HuH-7 (cell line): Measurements from ENCODE around the gene LRCOL1.

ENCODE experiments used
- DNase-seq: peaks from one replicate; pipeline ENCODE4 v3.0.0; 2011; ENCODE audit warnings: low spot score

Gene LRCOL1

DNA sequence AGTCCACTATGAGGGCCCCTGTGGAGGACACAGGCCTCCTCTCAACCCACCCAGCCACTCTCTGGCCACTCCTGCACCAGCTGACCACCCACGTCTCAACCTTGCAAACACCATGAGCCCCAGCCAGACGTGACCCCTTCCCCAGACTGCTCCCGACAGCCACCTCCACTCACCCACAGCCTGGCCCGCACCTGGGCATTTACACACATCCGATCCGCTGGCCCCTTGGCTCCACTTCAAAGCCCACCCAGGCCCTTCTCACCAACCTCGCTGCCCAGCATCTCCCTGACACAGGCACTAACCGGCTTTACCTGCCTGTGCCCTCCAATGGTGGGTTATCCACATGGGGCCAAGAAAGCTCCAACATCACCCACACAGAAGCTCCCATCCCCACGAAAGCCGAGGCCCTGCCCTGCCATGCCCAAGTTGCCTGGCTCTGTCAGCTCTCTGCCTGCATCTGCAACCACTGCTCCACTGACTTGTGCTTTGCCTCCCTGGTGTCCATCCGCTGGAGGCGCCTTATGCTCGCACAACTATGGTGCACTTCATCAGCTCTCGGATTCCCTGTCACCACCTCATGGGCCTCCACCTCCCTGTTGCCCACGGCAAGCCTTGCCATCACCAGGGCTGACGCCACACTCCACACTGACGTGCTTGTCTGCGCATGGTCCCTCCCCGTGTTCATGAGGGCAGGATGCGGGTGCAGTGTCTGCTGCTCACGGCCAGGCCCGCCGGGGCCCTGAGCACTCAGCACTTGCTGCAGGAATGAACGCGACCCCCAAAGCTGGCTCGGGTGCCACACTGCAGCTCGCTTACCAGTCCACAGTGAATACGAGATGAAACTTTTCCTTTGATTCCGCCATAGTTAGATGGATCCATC lies 24.9 kb upstream of the LRCOL1 start:
- no peak for DNase-seq

DNA sequence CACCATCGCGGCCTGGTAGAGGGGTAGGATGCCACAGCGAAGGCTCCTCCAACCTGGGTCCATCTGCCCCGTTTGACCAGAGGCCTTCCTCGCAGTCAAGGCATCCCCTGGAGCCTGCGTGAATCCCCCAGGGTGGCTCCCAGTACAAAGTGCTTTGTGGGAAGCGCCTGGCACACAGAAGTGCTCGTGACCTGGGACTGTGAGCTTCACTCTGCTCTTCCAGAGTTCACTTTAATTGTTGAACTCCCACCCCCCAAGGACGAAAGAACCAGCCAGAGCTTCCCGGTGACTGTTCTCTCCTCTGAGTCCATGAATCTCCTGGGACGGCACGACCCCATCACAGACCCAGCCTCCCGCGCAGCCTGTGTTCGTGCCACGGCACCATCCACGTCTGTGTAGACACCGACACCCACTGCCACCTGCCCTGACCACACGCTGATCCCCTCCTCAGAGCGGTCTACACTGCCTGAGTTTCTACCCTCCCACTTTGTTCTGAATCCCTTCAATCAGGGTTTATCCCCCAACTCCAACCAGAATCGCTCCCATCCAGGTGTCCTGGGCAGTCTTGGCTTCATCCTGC lies 24.1 kb upstream of the LRCOL1 start:
- DNase-seq = no peak

DNA sequence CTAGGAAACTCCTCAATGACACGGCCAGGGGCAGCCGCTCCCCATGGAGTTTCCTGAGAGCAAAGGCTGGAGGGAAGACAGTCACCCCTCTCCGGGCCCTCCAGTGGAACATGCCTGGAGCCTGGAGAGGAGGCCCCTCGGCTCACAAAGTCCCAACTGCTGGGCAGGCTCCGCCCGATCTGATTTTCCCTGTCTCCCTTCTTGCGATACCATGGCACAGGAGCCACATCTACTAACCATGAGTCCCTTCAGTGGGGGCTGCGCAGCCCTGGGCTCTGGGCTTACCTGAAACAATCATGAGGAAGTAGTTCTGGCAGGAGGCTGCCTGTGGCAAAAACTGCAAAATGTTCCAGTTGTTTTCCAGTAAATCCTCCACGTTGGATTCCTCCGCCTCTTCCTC lies 23.5 kb upstream of the LRCOL1 start:
- DNase-seq = no peak

DNA sequence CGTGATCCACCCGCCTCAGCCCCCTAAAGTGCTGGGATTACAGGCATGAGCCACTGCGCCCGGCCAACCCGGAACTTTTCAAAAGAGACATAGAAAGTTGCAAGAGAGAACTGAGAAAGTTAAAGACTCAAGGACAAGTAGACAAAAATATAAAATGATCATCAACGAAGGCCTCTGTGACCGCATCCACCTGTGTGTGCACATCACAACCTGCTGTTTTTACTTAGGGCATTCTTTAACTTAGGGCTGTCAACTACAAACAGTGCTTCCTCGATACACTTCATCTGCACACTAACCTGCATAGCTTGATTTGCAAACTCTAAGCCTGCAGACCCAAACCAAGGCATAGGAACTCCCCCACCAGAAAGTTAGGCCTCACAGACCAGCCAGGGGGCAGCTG lies 23.0 kb upstream of the LRCOL1 start:
- DNase-seq = no peak

DNA sequence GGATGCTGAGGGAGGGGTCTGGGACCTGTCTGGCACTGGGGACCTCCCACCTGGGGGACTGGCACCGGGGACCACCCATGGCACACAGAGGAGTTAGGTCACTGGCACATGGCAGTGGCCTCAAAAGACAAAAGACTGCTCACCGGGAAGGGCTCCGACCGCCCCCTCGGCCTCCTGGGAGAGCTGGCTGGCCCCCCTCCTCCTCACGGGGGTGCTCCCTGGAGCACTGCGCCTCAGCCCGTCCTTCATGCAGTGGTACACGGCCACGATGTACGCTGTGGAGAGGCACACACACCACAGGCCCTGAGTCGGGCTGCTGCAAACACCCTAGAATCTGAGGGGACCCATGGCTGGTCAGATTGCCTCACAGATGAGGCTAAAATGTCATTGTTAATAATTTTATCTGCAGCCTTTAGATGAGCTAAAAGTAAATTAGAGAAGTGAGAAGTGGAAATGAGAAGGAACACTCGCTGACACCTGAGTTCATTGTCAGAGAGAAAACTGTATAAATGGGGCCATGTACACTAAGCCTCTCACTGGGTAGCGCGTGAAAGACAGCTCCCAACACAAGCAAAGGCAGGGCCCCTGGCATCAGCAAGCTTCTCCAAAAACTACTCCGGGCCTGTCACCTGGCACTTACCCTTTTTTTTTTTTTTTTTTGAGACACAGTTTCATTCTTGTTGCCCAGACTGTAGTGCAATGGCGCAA lies 22.3 kb upstream of the LRCOL1 start:
- no peak for DNase-seq

DNA sequence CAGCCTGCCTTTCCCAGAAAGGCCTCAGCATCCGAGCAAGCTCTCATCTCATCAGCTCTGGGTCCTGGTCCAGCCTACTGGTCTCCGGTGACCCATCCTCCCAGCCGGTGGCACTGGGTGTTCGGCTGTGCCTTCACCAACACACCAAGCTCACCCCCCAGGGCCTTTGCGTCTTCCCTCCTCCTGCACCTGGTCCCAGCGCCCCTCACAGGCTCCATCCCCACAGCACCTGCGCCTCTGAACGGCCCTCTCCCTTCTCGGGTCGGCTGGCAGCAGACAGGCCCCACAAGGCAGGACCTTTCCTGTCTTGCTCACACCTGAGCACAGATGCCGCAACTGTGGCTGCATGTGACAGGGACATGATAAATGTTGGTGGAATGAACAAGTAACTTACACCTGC lies 21.3 kb upstream of the LRCOL1 start:
- DNase-seq = no peak

DNA sequence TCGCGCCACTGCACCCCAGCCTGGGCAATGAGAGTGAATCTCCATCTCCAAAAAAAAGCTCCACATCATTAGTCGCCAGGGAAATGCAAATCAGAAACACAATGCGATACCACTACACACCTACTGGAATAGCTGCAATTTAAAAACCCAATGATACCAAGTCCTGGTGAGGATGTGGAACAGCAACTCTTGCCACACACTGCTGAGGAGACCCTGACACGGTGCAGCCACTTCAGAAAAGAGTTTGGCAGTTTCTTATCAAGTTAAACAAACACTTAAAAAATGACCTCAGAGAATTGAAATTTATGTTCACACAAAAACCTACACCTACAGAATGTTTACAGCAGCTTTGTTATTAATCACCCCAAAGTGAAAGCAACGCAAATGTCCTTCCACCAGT lies 20.3 kb upstream of the LRCOL1 start:
- DNase-seq = no peak

DNA sequence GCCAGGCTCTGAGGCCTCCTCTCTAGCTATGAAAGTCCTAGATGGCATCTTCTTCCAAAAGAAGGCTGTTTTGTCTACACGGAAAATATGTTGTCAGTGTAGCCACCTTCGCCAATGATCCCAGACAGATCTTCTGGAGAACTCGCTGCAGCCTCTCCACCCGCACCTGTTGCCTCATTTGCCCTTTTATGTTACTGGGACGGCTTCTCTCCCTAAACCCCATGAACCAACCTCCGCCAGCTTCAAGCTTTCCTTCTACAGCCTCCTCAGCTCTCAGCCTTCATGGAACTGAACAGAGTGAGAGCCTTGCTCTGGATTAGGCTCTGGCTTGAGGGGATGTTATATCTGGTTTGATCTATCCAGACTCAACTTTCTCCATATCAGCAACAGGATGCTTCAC lies 18.9 kb upstream of the LRCOL1 start:
- DNase-seq = no peak

DNA sequence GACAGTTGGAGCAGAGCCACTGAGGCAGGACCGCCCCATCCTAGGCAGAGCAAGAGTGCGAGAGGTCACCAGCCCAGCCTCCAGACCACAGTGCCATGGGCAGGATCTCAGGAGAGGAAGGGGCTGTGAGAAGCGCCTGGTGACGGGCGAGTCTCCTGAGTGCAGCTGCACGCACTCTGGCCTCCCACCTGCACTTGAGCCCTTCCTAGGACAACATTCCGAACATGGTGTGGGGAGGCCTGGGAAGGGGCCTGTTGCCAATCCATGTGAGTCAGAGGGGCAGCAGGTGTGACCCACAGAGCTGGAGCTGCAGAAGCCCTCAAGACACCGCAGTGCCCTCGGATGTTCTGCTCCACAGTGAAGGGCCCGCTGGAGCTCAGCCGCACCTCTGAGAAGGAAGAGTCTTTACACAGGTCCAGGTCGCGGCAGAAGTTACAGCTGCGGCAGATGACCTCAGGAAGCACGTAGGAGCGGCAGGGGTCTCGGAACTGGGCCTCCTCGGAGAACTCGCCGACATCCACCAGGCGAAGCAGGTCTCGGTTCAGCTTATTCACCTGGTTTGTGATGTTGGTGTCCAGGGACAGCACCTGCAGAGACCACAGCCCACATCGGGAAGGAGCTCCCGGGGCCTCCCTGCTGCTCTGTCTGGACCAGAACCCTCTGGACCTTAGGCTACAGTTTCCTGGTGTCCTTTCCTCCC lies 15.5 kb upstream of the LRCOL1 start:
- DNase-seq = no peak

DNA sequence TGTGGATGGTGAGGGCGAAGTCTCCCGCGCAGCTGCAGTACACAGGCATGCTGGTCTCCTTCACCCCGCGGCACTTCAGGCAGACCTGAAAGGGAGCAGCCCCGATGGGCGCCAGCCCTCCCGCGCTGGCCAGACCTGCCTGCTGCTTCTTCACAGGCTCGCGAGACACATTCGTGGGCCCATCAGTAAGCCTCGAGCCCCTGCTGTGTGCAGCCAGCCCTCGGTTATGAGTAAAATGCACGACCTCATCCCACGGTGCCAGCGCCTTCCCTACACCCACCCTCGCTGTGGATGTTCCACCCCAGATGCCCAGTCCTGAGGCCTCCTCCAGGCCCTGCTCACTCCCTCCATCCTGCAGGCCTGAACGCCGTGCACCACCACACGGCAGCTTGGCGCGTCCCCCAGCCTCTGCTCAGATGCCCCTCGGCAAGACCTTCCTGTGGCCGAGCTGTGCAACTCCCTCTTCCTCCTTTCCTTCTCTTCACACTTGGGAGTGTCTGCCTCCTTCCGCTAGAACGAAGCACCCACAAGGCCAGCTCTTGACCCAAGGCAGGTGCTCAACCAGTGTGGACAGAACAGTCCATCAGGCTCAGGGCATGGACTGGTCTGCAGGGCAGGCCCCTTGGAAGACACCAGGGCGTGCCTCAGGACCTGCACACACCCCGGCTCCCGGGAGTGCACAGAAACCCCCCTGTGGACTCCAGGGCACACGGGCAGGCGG lies 14.7 kb upstream of the LRCOL1 start:
- no peak for DNase-seq

DNA sequence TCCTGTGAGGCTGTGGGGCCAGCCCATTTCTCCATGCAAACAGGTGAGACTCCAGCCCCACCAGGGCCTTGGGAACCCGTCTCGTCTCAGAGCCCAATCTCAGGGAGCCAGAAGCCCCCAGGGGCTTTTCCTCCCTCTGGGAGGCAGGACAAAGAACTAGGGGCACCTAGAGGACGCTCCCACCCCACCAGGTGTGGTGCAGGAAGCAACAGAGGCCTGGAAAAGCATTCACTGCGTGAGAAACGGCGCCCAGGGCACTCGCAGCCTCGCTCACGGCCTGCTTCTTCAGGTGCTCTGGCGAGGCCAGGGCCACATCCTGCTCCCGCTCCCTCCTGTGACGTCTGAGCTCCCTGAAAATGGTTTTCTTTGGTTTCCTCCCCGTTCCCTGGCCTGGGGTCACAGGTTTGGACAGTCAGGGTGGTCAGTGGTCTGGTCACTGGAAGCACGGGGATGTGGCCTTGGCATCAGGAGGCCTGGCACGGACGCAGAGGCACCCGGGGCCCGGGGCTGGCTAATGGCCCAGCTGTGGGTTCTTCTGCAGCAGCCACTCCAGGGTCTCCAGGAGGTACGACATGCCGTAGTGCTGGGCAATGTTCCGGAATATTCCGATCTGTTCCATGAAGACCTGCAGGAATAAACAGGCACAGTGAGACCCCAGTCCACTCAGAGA lies 13.9 kb upstream of the LRCOL1 start:
- no peak for DNase-seq

DNA sequence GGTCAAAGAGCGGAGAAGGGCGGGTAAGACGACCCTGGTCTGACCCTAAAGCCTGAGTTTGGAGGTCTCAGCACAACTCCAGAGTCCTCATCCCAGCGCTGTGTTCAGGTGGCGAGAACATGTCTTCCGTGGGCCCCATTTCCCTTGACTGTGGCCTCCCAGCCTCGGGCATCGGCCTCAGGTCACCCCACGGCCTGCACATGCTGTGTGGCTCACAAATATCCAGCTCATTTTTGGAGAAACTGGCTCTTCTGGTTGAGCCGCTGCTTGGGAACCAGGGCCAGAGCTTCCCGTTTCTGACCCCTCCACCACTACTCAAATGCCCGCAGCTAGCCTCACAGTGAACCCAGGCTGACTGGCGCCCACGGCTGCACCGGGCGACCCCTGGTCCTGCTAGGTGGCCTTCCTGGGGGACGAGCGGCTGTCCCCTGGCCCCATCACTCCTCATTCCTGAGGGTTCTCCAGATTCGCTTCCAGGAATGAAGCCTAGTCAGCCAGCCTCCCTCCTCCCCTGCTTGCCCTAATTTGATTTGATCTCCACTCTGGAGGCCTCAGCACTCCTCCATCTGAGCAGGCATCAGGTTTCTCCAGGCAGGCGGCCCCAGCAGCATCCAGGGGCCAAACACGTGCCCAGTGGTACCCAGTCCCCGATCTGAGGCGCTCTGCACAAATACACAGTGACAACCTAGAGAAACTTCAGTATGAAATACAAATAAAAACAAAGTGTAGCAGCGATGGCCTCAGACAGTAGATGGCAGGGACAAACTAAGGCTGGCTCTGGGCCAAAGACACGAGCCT lies 12.9 kb upstream of the LRCOL1 start:
- no peak for DNase-seq

DNA sequence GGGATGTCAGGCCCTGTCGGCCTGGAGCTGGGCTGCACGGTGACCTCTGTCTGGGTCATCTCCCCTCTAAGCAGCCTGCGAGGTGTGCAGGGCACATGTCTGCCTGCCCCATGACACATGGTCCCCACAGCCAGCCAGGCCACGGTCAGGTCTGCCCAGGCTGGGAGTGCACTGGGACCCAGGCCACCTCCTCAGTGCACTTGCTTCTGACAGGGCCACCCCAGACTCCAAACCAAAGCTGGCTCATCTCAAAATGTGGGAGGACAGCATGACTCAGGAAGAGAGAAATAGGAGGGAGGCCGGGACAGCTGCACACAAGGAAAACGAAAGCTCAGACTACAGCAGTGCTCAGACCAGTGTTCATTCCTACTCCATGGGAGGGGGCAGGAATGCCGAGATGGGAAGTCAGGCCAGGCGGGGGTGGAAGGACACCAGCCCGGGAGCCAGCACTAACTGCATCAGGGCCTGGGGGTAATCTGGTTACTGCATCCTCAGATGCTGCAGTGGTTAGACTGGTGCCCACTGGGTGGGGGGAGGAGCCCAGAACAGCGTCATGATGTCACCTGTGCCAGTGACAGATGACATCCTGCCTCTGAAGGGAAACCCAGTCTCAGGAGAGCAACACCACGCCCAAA lies 12.2 kb upstream of the LRCOL1 start:
- no peak for DNase-seq

DNA sequence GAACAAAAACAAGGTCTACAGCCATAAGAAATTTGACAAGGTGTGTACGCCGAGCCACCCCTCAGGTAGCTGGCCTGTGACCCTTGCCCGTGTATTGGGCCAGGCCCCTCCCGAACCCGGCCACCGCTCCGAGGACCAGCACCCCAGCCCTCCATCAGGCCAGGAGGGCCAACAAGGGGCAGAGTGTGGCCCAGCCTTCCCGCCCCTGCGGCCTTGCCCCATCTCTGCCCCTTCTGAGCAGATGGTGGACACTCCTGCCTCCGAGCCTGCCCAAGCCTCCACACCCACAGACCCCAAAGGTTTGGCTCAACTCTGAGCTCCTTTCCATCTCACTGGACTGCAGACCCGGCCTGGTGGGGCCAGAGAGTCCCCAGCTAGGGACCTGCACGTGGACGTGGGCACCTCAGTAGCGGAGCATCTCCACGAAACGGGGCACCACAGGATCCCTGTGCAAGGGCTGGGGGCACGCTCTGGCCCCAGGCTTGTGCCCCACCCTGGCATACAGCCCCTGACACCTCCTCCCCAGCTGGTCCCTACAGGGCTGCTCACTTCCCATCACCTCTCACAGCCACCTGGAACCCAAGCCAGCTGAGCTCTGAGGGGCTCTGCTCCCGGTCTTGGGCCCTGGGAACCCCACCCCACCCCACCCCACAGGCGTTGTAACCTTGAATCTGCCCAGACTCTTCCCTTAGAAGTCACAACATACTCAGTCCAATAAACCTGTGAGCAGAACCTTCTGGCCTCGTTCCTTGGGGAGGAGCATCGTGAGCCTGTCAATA lies 11.5 kb upstream of the LRCOL1 start:
- DNase-seq = no peak

DNA sequence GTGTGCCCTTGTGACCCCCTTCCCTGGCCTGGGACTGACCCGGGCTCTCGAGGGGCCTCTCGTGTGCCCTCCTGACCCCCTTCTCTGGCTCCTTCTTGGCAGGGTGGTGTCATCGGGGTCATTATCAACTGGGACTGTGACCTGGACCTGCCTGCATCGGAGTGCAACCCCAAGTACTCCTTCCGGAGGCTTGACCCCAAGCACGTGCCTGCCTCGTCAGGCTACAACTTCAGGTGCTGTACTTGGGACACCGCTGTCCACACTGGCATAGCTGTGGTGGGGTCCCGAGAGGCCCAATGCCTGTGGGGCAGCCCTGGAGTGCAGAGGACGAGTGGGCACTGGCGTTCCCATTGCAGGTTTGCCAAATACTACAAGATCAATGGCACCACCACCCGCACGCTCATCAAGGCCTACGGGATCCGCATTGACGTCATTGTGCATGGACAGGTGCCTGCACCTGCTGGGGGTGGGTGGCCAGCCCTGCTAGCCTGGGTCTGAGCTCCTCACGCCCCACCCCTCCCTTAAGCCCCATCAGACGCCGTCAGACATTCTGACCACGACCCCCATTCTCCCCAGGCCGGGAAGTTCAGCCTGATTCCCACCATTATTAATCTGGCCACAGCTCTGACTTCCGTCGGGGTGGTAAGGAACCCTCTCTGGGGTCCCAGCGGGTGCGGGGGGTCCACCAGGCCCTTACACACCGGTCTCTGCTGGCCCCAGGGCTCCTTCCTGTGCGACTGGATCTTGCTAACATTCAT lies 10.7 kb upstream of the LRCOL1 start:
- no peak for DNase-seq

DNA sequence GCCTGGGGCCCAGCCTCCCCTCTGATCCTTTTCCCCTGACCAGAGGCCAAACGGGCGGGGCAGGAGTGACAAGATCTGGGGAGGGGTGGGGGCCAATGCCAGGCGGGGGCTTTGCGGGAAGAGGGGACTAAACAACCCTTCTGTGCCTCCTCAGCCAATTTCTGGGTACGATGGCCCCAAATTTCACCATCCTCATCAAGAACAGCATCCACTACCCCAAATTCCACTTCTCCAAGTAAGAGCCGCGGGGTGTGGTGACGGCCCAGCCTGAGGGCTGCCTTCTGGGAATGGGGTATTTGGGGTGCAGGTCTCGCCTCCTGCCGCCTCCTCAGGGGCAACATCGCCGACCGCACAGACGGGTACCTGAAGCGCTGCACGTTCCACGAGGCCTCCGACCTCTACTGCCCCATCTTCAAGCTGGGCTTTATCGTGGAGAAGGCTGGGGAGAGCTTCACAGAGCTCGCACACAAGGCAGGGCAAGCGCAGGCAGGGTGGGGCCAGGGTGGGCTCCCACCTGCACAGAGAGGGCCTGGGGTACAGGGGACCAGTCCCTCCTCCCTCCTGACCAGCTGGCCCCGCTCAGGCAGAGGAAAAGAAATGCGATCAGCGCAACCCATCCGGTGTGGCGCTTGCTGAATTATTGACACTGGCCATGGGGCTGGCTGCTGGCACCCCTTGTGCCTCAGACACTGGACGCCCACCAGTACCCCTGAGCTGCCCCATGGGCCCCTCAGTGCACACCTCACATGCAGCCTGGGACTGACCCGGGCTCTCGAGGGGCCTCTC lies 9.9 kb upstream of the LRCOL1 start:
- no peak for DNase-seq

DNA sequence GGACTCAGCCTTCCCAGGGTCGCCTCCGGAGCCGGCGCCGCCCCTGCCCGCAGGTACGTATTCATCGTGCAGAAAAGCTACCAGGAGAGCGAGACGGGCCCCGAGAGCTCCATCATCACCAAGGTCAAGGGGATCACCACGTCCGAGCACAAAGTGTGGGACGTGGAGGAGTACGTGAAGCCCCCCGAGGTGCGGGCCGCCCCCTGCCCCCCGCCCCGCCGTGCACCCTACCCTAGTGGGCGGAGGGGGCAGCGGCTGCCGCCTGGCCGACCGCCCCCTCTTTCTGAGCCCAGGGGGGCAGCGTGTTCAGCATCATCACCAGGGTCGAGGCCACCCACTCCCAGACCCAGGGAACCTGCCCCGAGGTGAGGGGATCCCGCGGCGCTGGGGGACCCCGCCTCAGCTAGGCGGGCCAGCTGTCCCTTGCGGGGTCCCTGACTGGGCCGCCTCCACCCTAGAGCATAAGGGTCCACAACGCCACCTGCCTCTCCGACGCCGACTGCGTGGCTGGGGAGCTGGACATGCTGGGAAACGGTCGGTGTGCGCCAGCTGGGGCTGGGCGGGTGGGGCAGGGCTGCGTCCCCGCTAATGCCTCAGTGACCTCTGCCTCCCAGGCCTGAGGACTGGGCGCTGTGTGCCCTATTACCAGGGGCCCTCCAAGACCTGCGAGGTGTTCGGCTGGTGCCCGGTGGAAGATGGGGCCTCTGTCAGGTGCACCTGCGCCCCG lies 9.2 kb upstream of the LRCOL1 start:
- DNase-seq = no peak
